HL-60 (cell line): ENCODE data around the gene LENEP.

Experiments
- DNase-seq, 2 experiments: peaks; one replicate each; pipeline ENCODE4 v3.0.0-alpha.2; 2010 to 2020; ENCODE audit warnings: low read depth in 1 of 2, low spot score in 1 of 2
- H3K27ac ChIP-seq: fragments of 250-450 bp; sonication (Bioruptor Pico); replicated peaks from 2 replicates; pipeline ENCODE4 v1.5.1; 2020; ENCODE audit warnings: mild to moderate bottlenecking, moderate library complexity
- H3K27me3 ChIP-seq: fragments of 250-450 bp; sonication (Bioruptor Pico); 2 replicates; pipeline ENCODE4 v1.5.1; 2021; ENCODE audit warnings: mild to moderate bottlenecking, moderate library complexity; ENCODE audit not compliant: insufficient read depth, poor library complexity, severe bottlenecking
- H3K4me3 ChIP-seq: replicated peaks from 2 replicates; pipeline ENCODE4 v1.5.1; 2011; ENCODE audit warnings: mild to moderate bottlenecking, control low read depth, low read length; ENCODE audit not compliant: insufficient read depth
- GABPA ChIP-seq: IDR thresholded peaks from 2 replicates; pipeline ENCODE4 v1.6.1; 2012; ENCODE audit warnings: low read depth
- POLR2AphosphoS5 ChIP-seq: IDR thresholded peaks from 2 replicates; pipeline ENCODE4 v1.6.1; 2012; ENCODE audit warnings: low read depth
- SPI1 ChIP-seq: IDR thresholded peaks from 2 replicates; pipeline ENCODE4 v1.6.1; 2012; ENCODE audit warnings: low read depth, mild to moderate bottlenecking, borderline replicate concordance
- TF ChIP-seq, protein P1 (sequence below): IDR thresholded peaks from one replicate; pipeline ENCODE4 v1.5.1; 2011; ENCODE audit warnings: low read length, control low read depth, inconsistent platforms; ENCODE audit not compliant: insufficient read depth
- TF ChIP-seq, protein P2 (sequence below): IDR thresholded peaks from 2 replicates; pipeline ENCODE4 v1.6.1; 2012; ENCODE audit warnings: low read depth; ENCODE audit not compliant: insufficient replicate concordance

LENEP gene

DNA sequence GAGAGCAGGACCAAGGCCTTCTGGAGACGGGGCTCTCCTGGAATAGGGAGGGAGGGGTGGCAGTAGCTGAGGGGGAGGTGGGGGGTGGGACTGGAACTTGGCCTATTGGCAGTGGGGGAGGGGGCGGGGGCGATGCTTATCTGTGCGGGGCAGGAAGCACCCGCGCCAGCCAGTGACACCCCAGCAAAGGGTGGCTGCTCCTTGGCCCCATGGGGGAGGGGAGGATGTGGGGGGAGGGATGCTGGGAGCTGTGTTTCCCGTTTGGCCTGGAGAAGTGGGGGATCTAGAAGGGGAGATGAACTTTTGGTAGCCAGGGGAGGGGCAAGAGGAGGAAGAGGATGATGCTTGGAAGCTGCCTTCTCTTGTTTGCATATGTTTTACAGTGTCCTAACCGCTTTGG is 20.2 kb downstream of the LENEP start:
- no peaks in the 10 kb centered on the region for H3K27me3 ChIP-seq
- TF ChIP-seq SPI1 (no peak), GABPA (no peak), POLR2AphosphoS5 (no peak)
- TF ChIP-seq, protein P1, sequence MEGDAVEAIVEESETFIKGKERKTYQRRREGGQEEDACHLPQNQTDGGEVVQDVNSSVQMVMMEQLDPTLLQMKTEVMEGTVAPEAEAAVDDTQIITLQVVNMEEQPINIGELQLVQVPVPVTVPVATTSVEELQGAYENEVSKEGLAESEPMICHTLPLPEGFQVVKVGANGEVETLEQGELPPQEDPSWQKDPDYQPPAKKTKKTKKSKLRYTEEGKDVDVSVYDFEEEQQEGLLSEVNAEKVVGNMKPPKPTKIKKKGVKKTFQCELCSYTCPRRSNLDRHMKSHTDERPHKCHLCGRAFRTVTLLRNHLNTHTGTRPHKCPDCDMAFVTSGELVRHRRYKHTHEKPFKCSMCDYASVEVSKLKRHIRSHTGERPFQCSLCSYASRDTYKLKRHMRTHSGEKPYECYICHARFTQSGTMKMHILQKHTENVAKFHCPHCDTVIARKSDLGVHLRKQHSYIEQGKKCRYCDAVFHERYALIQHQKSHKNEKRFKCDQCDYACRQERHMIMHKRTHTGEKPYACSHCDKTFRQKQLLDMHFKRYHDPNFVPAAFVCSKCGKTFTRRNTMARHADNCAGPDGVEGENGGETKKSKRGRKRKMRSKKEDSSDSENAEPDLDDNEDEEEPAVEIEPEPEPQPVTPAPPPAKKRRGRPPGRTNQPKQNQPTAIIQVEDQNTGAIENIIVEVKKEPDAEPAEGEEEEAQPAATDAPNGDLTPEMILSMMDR = no peak
- TF ChIP-seq, protein P2, sequence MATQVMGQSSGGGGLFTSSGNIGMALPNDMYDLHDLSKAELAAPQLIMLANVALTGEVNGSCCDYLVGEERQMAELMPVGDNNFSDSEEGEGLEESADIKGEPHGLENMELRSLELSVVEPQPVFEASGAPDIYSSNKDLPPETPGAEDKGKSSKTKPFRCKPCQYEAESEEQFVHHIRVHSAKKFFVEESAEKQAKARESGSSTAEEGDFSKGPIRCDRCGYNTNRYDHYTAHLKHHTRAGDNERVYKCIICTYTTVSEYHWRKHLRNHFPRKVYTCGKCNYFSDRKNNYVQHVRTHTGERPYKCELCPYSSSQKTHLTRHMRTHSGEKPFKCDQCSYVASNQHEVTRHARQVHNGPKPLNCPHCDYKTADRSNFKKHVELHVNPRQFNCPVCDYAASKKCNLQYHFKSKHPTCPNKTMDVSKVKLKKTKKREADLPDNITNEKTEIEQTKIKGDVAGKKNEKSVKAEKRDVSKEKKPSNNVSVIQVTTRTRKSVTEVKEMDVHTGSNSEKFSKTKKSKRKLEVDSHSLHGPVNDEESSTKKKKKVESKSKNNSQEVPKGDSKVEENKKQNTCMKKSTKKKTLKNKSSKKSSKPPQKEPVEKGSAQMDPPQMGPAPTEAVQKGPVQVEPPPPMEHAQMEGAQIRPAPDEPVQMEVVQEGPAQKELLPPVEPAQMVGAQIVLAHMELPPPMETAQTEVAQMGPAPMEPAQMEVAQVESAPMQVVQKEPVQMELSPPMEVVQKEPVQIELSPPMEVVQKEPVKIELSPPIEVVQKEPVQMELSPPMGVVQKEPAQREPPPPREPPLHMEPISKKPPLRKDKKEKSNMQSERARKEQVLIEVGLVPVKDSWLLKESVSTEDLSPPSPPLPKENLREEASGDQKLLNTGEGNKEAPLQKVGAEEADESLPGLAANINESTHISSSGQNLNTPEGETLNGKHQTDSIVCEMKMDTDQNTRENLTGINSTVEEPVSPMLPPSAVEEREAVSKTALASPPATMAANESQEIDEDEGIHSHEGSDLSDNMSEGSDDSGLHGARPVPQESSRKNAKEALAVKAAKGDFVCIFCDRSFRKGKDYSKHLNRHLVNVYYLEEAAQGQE = no peak
- no peak overlapping the region for H3K4me3 ChIP-seq
- H3K27ac ChIP-seq = no peak overlapping the region; the same call in 1 of the 2 replicates
- DNase-seq = peak in 1 of 2 experiments; percentile 50

DNA sequence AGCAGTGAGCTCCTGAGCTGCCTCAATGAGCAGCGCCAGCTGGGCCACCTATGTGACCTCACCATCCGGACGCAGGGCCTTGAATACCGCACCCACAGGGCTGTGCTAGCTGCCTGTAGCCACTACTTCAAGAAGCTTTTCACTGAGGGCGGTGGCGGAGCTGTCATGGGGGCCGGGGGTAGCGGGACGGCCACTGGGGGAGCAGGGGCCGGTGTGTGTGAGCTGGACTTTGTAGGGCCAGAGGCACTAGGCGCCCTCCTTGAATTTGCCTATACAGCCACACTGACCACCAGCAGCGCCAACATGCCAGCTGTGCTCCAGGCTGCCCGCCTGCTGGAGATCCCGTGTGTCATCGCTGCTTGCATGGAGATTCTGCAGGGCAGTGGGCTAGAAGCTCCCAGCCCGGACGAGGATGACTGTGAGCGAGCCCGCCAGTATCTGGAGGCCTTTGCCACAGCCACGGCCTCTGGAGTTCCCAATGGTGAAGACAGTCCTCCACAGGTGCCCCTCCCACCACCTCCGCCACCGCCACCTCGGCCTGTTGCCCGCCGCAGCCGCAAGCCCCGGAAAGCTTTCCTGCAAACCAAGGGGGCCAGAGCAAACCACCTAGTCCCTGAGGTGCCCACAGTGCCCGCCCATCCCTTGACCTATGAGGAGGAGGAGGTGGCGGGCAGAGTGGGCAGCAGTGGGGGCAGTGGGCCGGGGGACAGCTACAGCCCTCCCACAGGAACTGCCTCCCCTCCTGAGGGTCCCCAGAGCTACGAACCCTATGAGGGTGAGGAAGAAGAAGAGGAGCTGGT is 21.5 kb downstream of the LENEP start:
- TF ChIP-seq GABPA = no peak
- H3K4me3 ChIP-seq = no peak overlapping the region
- no peak overlapping the region for H3K27ac ChIP-seq
- DNase-seq = peak in 1 of 2 experiments; percentile 39
- H3K27me3 ChIP-seq = no peaks in the 10 kb centered on the region

DNA sequence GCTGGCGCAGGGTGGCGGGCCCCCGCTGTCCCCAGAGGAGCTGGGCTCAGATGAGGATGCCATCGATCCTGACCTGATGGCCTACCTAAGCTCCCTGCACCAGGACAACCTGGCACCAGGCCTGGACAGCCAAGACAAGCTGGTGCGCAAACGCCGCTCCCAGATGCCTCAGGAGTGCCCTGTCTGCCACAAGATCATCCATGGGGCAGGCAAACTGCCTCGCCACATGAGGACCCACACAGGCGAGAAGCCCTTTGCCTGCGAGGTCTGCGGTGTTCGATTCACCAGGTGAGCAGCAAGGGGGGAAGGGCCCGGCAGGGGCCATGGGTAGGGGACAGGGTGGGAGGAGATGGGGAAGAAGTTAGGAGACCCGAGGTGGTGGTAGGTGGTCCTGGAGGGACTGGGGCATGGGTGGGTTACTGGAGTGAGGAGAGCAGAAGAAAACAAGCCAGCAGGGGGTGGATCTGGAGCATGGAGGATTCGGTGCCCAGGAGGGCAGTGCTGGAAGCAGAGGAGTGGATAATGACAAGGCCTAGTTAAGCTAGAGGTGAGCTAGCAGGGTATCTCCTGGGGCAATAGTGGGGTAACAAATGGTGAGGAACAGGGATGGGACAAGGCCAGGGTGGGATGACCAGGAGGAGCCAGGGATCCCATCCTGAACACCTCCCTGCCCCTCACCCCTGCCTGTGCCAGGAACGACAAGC is 22.3 kb downstream of the LENEP start:
- TF ChIP-seq GABPA = no peak
- TF ChIP-seq SPI1 = no peak
- TF ChIP-seq, protein P2 = no peak
- no peak; the same call in 1 of the 2 replicates for TF ChIP-seq POLR2AphosphoS5
- H3K4me3 ChIP-seq = no peak overlapping the region
- no peaks in the 10 kb centered on the region for H3K27me3 ChIP-seq
- no peak overlapping the region for H3K27ac ChIP-seq
- peak in 1 of 2 experiments; percentile 45 for DNase-seq

DNA sequence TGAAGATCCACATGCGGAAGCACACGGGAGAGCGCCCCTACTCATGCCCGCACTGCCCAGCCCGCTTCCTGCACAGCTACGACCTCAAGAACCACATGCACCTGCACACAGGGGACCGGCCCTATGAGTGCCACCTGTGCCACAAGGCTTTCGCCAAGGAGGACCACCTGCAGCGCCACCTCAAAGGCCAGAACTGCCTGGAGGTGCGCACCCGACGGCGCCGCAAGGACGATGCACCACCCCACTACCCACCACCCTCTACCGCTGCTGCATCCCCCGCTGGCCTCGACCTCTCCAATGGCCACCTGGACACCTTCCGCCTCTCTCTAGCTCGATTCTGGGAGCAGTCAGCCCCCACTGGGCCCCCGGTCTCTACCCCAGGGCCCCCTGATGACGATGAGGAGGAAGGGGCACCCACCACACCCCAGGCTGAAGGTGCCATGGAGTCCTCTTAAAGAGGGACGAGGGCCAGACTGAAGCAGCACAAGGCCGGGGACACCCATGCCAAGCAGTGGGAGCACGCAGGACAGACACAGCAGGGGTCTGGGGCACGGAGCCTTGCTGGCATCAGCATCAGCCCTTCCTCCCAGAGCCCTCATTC is 22.9 kb downstream of the LENEP start:
- TF ChIP-seq, protein P1 = no peak
- peak; percentile 67 for TF ChIP-seq POLR2AphosphoS5
- TF ChIP-seq, protein P2 = no peak
- Histone ChIP-seq H3K4me3 (no peak overlapping the region), H3K27ac (no peak overlapping the region; the same call in 1 of the 2 replicates), H3K27me3 (no peaks in the 10 kb centered on the region)
- peak in 1 of 2 experiments; percentile 28 for DNase-seq
